Breast epithelium (tissue), 4 donors: ENCODE results near the gene NLRP6. TPM values are rescaled to one million over a fixed set of nuclear protein-coding genes. Genes with fewer than 3 reads are reported as not detected.
"Not testable (repeated sequence)": the region's sequence is repeated elsewhere in the genome, so short reads cannot be mapped to it uniquely, and the experiment has no call there.

ENCODE experiments used
- DNase-seq, 2 donors: peaks; one replicate each; pipeline ENCODE4 v3.0.0-alpha.2; 2019; ENCODE audit warnings: low spot score in 2 of 2
- H3K27ac ChIP-seq, 2 donors: fragments of 200-600 bp; sonication (generic) in 1 of 2; one replicate each; pipeline ENCODE4 v1.5.1; 2016 to 2019; ENCODE audit warnings: mild to moderate bottlenecking in 1 of 2
- H3K27me3 ChIP-seq, 2 donors: fragments of 200-600 bp; sonication (generic) in 1 of 2; one replicate each; pipeline versions ENCODE4 v1.5.1 to v1.6.0; 2017 to 2019; ENCODE audit warnings: control low read depth in 1 of 2, mild to moderate bottlenecking in 1 of 2
- H3K36me3 ChIP-seq: fragments of 200-600 bp; one replicate; pipeline ENCODE4 v1.5.1; 2019
- H3K4me1 ChIP-seq, 2 donors: fragments of 200-600 bp; sonication (generic); one replicate each; pipeline ENCODE4 v1.5.1; 2016 to 2019; ENCODE audit warnings: control low read depth in 1 of 2
- H3K4me3 ChIP-seq, 3 donors: fragments of 200-600 bp; sonication (generic); 1 replicate in 2 of 3; 2 replicates in 1 of 3; pipeline ENCODE4 v1.5.1; 2016 to 2019; ENCODE audit warnings: mild to moderate bottlenecking in 3 of 3, moderate library complexity in 2 of 3
- H3K9me3 ChIP-seq, 2 donors: fragments of 200-600 bp; sonication (generic) in 1 of 2; one replicate each; pipeline ENCODE4 v1.5.1; 2016 to 2019; ENCODE audit warnings: control low read depth in 1 of 2
- CTCF ChIP-seq, 3 donors: fragments of 450-650 bp; IDR thresholded peaks; one replicate each; pipeline ENCODE4 v1.5.1; 2016 to 2017; ENCODE audit warnings: antibody characterized with exemption in 3 of 3, mild to moderate bottlenecking in 3 of 3, moderate library complexity in 3 of 3
- POLR2A ChIP-seq: fragments of 450-650 bp; IDR thresholded peaks from one replicate; pipeline ENCODE4 v1.6.1; 2016; ENCODE audit warnings: antibody characterized with exemption, mild to moderate bottlenecking, moderate library complexity
- POLR2AphosphoS5 ChIP-seq, 3 donors: sonication (generic); formaldehyde crosslinking; IDR thresholded peaks; one replicate each; pipeline ENCODE4 v1.6.1; 2017; ENCODE audit warnings: antibody characterized with exemption in 3 of 3
- intact Hi-C: fragments of 100-400 bp; cut with DNase I; formaldehyde crosslinking; loops from one replicate; pipeline ENCODE4 v1.15.1; 2023; ENCODE audit warnings: low total_unique reads
- total RNA-seq, 3 donors: library from RNA; depleted of rRNA; stranded (reverse); fragments of >200 nt; gene quantifications; one replicate each; pipeline ENCODE4 v1.1.0, GENCODE V29; 2016

The NLRP6 gene
- total RNA-seq, 3 donors from 2014 or later = 0.59 to 3.7 (median 2.0) TPM

GRCh38 chr11:235997-236773 is 42.0 kb upstream of the NLRP6 start, which contains the start of gene SIRT3:
TSS of gene SIRT3 (minus strand) at chr11:236342. CDS start at chr11:236328, 14 bp downstream.
- peaks cover 3 to 16% of the 10 kb centered on the region in 2 donors for H3K4me1 ChIP-seq
- DNase-seq = peak; percentile 78 to 83
- no peak for TF ChIP-seq POLR2AphosphoS5 (IDR thresholded peaks at IDR 0.05)
- TF ChIP-seq CTCF (IDR thresholded peaks at IDR 0.05) = peak in 2 of 3 donors; percentile 46 to 56
- H3K9me3 ChIP-seq = no peaks in the 10 kb centered on the region
- H3K27ac ChIP-seq = peak within 1 kb of the TSS; percentile 96 to 98
- no peaks in the 10 kb centered on the region for H3K27me3 ChIP-seq
- intact Hi-C loops = no loop called here
- H3K4me3 ChIP-seq = peak within 1 kb of the TSS; percentile 81 to 99 (median 98)
- no peaks in the 10 kb centered on the region for H3K36me3 ChIP-seq

- Histone ChIP-seq H3K36me3 (no peaks in the 10 kb centered on the region), H3K27me3 (no peaks in the 10 kb centered on the region), H3K4me3 (peak within 1 kb of the TSS; percentile 81 to 99 (median 98)), H3K9me3 (no peaks in the 10 kb centered on the region), H3K27ac (peak within 1 kb of the TSS; percentile 96 to 98), H3K4me1 (peaks cover 3 to 16% of the 10 kb centered on the region in 2 donors)
- DNase-seq = peak; percentile 70 to 84
- TF ChIP-seq POLR2AphosphoS5 (IDR thresholded peaks at IDR 0.05) (peak; percentile 59 to 80 (median 78)), CTCF (IDR thresholded peaks at IDR 0.05) (peak in 1 of 3 donors; percentile 19), POLR2A (peak; percentile 53)
- intact Hi-C loops = no loop called here
Measured at GRCh38 chr11:236774-237767, 41.1 kb upstream of the NLRP6 start, which contains the start of gene PSMD13. TSS of gene PSMD13 (plus strand) at chr11:236976. CDS start at chr11:237050, 74 bp downstream.

GRCh38 chr11:238346-238745 is 39.9 kb upstream of the NLRP6 start:
- DNase-seq, H3K9me3 ChIP-seq, H3K4me3 ChIP-seq, intact Hi-C loops, H3K27ac ChIP-seq, H3K27me3 ChIP-seq, H3K36me3 ChIP-seq: not testable (repeated sequence)
- H3K4me1 ChIP-seq = peaks cover 3 to 16% of the 10 kb centered on the region in 2 donors

- Histone ChIP-seq H3K27ac (no peak overlapping the region), H3K27me3 (no peaks in the 10 kb centered on the region), H3K36me3 (no peaks in the 10 kb centered on the region), H3K4me1 (peaks cover 3 to 12% of the 10 kb centered on the region in 2 donors), H3K9me3 (no peaks in the 10 kb centered on the region), H3K4me3 (no peak overlapping the region)
- DNase-seq = no peak
- TF ChIP-seq POLR2AphosphoS5 (IDR thresholded peaks at IDR 0.05) = no peak
- no peak for TF ChIP-seq POLR2A
- TF ChIP-seq CTCF (IDR thresholded peaks at IDR 0.05) = no peak
- intact Hi-C loops = no loop called here
Measured at GRCh38 chr11:240315-240714, 37.9 kb upstream of the NLRP6 start.

- H3K36me3 ChIP-seq = peaks cover 4% of the 10 kb centered on the region
Measured at GRCh38 chr11:241634-242033, 36.6 kb upstream of the NLRP6 start.

More at GRCh38 chr11:241634-242033, 36.6 kb upstream of the NLRP6 start:
- Histone ChIP-seq H3K9me3 (no peaks in the 10 kb centered on the region), H3K4me3 (no peak overlapping the region), H3K27ac (peak overlapping the region in 1 of 2 donors; percentile 20), H3K4me1 (peaks cover 3 to 11% of the 10 kb centered on the region in 2 donors), H3K27me3 (no peaks in the 10 kb centered on the region)
- no peak for DNase-seq
- TF ChIP-seq POLR2A (no peak), CTCF (IDR thresholded peaks at IDR 0.05) (no peak), POLR2AphosphoS5 (IDR thresholded peaks at IDR 0.05) (no peak)
- intact Hi-C loops = no loop called here
